HepG2 (cell line): ENCODE results near the gene WNK4. TPM values are rescaled to one million over a fixed set of nuclear protein-coding genes. Genes with fewer than 3 reads are reported as not detected.

Experiments
- EZH2 ChIP-seq: conservative IDR thresholded peaks from 2 replicates; pipeline ENCODE4 v1.6.1; 2012; ENCODE audit warnings: mild to moderate bottlenecking, low read depth, low read length, moderate library complexity
- FOXP1 ChIP-seq, 2 experiments: fragments of 450-650 bp in 1 of 2; IDR thresholded peaks; 2 replicates each; pipeline ENCODE4 v1.6.1; 2017 to 2018; ENCODE audit warnings: antibody characterized with exemption in 1 of 2
- HMGXB4 ChIP-seq, 2 experiments: sonication (generic) in 1 of 2; formaldehyde crosslinking in 1 of 2; IDR thresholded peaks; 2 replicates each; pipeline versions ENCODE4 v1.4.0 to v1.6.1; 2018 to 2020; ENCODE audit warnings: missing genetic modification reagents in 2 of 2, borderline replicate concordance in 1 of 2, low read depth in 1 of 2, mild to moderate bottlenecking in 1 of 2, missing biosample characterization in 1 of 2
- HNF4A ChIP-seq: sonication (generic); formaldehyde crosslinking; IDR thresholded peaks from 2 replicates; pipeline ENCODE4 v1.4.0; 2020; ENCODE audit warnings: missing genetic modification reagents
- HNRNPLL ChIP-seq: fragments of 200-400 bp; formaldehyde crosslinking; IDR thresholded peaks from 2 replicates; pipeline ENCODE4 v1.6.1; 2017; ENCODE audit warnings: mild to moderate bottlenecking, low read depth, low read length; ENCODE audit not compliant: poor library complexity, severe bottlenecking
- IRF2 ChIP-seq: IDR thresholded peaks from 2 replicates; pipeline ENCODE4 v1.6.1; 2018; ENCODE audit warnings: missing genetic modification reagents, missing compliant biosample characterization
- IRX3 ChIP-seq: sonication (generic); formaldehyde crosslinking; IDR thresholded peaks from 2 replicates; pipeline ENCODE4 v1.8.1; 2023; ENCODE audit warnings: mild to moderate bottlenecking, low read depth, missing genetic modification reagents, borderline replicate concordance
- MEF2D ChIP-seq: sonication (generic); formaldehyde crosslinking; IDR thresholded peaks from 2 replicates; pipeline ENCODE4 v1.5.1; 2020; ENCODE audit warnings: mild to moderate bottlenecking, missing genetic modification reagents
- PHF5A ChIP-seq: IDR thresholded peaks from one replicate; pipeline ENCODE4 v1.6.1; 2018; ENCODE audit warnings: low read depth, missing genetic modification reagents; ENCODE audit not compliant: unreplicated experiment
- SRSF4 ChIP-seq: fragments of 200-400 bp; formaldehyde crosslinking; IDR thresholded peaks from one replicate; pipeline ENCODE4 v1.6.1; 2018; ENCODE audit warnings: mild to moderate bottlenecking, low read depth, low read length, moderate library complexity; ENCODE audit not compliant: poor library complexity, severe bottlenecking
- STAT6 ChIP-seq: sonication (generic); formaldehyde crosslinking; IDR thresholded peaks from 2 replicates; pipeline ENCODE4 v1.4.0; 2020; ENCODE audit warnings: missing genetic modification reagents, mild to moderate bottlenecking, borderline replicate concordance
- ZBTB21 ChIP-seq: sonication (generic); formaldehyde crosslinking; IDR thresholded peaks from 2 replicates; pipeline ENCODE4 v1.4.0; 2020; ENCODE audit warnings: missing genetic modification reagents
- ZNF333 ChIP-seq: sonication (generic); formaldehyde crosslinking; IDR thresholded peaks from 2 replicates; pipeline ENCODE4 v1.4.0; 2020; ENCODE audit warnings: mild to moderate bottlenecking, missing genetic modification reagents, borderline replicate concordance
- ZNF362 ChIP-seq: sonication (generic); formaldehyde crosslinking; IDR thresholded peaks from 2 replicates; pipeline ENCODE4 v1.4.0; 2020; ENCODE audit warnings: missing genetic modification reagents, mild to moderate bottlenecking, borderline replicate concordance
- ZNF446 ChIP-seq: sonication (generic); formaldehyde crosslinking; IDR thresholded peaks from 2 replicates; pipeline ENCODE4 v1.5.0; 2020; ENCODE audit warnings: mild to moderate bottlenecking, missing genetic modification reagents
- ZNF724P ChIP-seq: sonication (generic); formaldehyde crosslinking; IDR thresholded peaks from 2 replicates; pipeline ENCODE4 v1.8.0; 2022; ENCODE audit warnings: missing genetic modification reagents, borderline replicate concordance
- polyA plus RNA-seq, 8 experiments: library from polyadenylated mRNA; depleted of rRNA in 3 of 8; stranded (reverse) in 7 of 8; unstranded in 1 of 8; fragments of >200 nt; fragmentation: Illumina TruSeq in 4 of 8; extraction: Trizol in 4 of 8; gene quantifications; 2 replicates each; pipeline versions ENCODE4 v1.2.1 to v1.2.3, GENCODE V29; 2011 to 2016; ENCODE audit warnings: low read depth in 4 of 8, missing spikeins in 1 of 8, mixed read lengths in 1 of 8; ENCODE audit not compliant: insufficient read depth in 1 of 8
- total RNA-seq, 5 experiments: library from RNA; depleted of rRNA; stranded (reverse); fragments of >200 nt; fragmentation: Illumina TruSeq; extraction: Trizol; gene quantifications; 2 replicates each; pipeline ENCODE4 v1.2.3, GENCODE V29; 2016; ENCODE audit warnings: low read depth in 1 of 5
- TF ChIP-seq, protein P1 (sequence below): sonication (generic); formaldehyde crosslinking; IDR thresholded peaks from 2 replicates; pipeline ENCODE4 v1.9.0; 2022; ENCODE audit warnings: missing genetic modification reagents, mild to moderate bottlenecking, borderline replicate concordance
- TF ChIP-seq, protein P2 (sequence below), 2 experiments: fragments of 450-650 bp in 1 of 2; sonication (generic) in 1 of 2; formaldehyde crosslinking; IDR thresholded peaks; 2 replicates each; pipeline versions ENCODE4 v1.5.0 to v1.8.0; 2020 to 2022; ENCODE audit warnings: mild to moderate bottlenecking in 1 of 2, missing genetic modification reagents in 1 of 2

WNK4 gene
- total and polyA plus RNA-seq, 2 of the 13 experiments (the other 11 are each of a cell fraction or from before 2014, with no cell fraction given), result 2.7 to 13.7 TPM

GRCh38 chr17:42780851-42781638 is 635 bp downstream of the WNK4 start (continued):
- TF ChIP-seq, protein P1, sequence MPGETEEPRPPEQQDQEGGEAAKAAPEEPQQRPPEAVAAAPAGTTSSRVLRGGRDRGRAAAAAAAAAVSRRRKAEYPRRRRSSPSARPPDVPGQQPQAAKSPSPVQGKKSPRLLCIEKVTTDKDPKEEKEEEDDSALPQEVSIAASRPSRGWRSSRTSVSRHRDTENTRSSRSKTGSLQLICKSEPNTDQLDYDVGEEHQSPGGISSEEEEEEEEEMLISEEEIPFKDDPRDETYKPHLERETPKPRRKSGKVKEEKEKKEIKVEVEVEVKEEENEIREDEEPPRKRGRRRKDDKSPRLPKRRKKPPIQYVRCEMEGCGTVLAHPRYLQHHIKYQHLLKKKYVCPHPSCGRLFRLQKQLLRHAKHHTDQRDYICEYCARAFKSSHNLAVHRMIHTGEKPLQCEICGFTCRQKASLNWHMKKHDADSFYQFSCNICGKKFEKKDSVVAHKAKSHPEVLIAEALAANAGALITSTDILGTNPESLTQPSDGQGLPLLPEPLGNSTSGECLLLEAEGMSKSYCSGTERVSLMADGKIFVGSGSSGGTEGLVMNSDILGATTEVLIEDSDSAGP (CRISPR knock-in tag), result peak; percentile 4; the same call in 1 of the 2 replicates
- peak; percentile 14 for TF ChIP-seq ZNF724P
- peak; percentile 32; the same call in 1 of the 2 replicates for TF ChIP-seq ZNF362 (CRISPR knock-in tag)
- TF ChIP-seq HNRNPLL, result peak; percentile 2
- peak; percentile 6 for TF ChIP-seq PHF5A (CRISPR knock-in tag)
- no peak; the same call in 1 of the 2 replicates for TF ChIP-seq IRX3
- peak; percentile 66; the same call in 1 of the 2 replicates for TF ChIP-seq ZNF446
- no peak for TF ChIP-seq FOXP1 (IDR thresholded peaks at IDR 0.05)
- TF ChIP-seq FOXP1 (CRISPR knock-in tag; IDR thresholded peaks at IDR 0.05), result no peak
- peak; percentile 60; the same call in 1 of the 2 replicates for TF ChIP-seq MEF2D (CRISPR knock-in tag)
- TF ChIP-seq ZBTB21 (CRISPR knock-in tag), result no peak; the same call in 1 of the 2 replicates
- TF ChIP-seq HNF4A (CRISPR knock-in tag), result 0 out of 2 replicates have a peak, but pooled peaks have one; percentile 4
- peak; percentile 65; the same call in 1 of the 2 replicates for TF ChIP-seq STAT6 (CRISPR knock-in tag)
- peak in 1 of 2 experiments; percentile 18; a peak in 1 of 4 replicates for TF ChIP-seq HMGXB4 (CRISPR knock-in tag; IDR thresholded peaks at IDR 0.05; ENCODE audit: borderline replicate concordance in 1 of 2, low read depth in 1 of 2)
- TF ChIP-seq, protein P2, sequence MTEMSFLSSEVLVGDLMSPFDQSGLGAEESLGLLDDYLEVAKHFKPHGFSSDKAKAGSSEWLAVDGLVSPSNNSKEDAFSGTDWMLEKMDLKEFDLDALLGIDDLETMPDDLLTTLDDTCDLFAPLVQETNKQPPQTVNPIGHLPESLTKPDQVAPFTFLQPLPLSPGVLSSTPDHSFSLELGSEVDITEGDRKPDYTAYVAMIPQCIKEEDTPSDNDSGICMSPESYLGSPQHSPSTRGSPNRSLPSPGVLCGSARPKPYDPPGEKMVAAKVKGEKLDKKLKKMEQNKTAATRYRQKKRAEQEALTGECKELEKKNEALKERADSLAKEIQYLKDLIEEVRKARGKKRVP (CRISPR knock-in tag; IDR thresholded peaks at IDR 0.05), result peak in 1 of 2 experiments; percentile 29; a peak in 2 of 4 replicates
- peak; percentile 16; the same call in 1 of the 2 replicates for TF ChIP-seq ZNF333 (CRISPR knock-in tag)
- no peak for TF ChIP-seq IRF2 (CRISPR knock-in tag)
- no peak for TF ChIP-seq SRSF4
- TF ChIP-seq EZH2, result no peak
